Tibial nerve (tissue), 4 donors: ENCODE results near the gene KSR2. TPM values are rescaled to one million over a fixed set of nuclear protein-coding genes. Genes with fewer than 3 reads are reported as not detected.

Experiments
- DNase-seq, 2 donors: peaks; one replicate each; pipeline ENCODE4 v3.0.0-alpha.2; 2019; ENCODE audit warnings: low spot score in 2 of 2
- H3K27ac ChIP-seq, 4 donors: fragments of 200-600 bp; sonication (generic) in 3 of 4; one replicate each; pipeline ENCODE4 v1.5.1; 2017 to 2019; ENCODE audit warnings: mild to moderate bottlenecking in 1 of 4
- H3K27me3 ChIP-seq, 2 donors: fragments of 200-600 bp; sonication (generic) in 1 of 2; one replicate each; pipeline versions ENCODE4 v1.5.1 to v1.6.0; 2017 to 2019
- H3K36me3 ChIP-seq, 3 donors: fragments of 200-600 bp; sonication (generic); one replicate each; pipeline ENCODE4 v1.5.1; 2018 to 2019
- H3K4me1 ChIP-seq, 4 donors: fragments of 200-600 bp; sonication (generic) in 3 of 4; one replicate each; pipeline ENCODE4 v1.5.1; 2017 to 2019
- H3K4me3 ChIP-seq, 4 donors: fragments of 200-600 bp; sonication (generic) in 3 of 4; one replicate each; pipeline ENCODE4 v1.5.1; 2017 to 2019; ENCODE audit warnings: mild to moderate bottlenecking in 1 of 4, moderate library complexity in 1 of 4
- H3K9me3 ChIP-seq, 4 donors: fragments of 200-600 bp; sonication (generic) in 3 of 4; one replicate each; pipeline ENCODE4 v1.5.1; 2017 to 2019
- CTCF ChIP-seq, 5 experiments: fragments of 200-600 bp in 3 of 5; fragments of 450-650 bp in 2 of 5; sonication (generic) in 3 of 5; IDR thresholded peaks; one replicate each; pipeline ENCODE4 v1.5.1; 2016 to 2019; ENCODE audit warnings: antibody characterized with exemption in 5 of 5, mild to moderate bottlenecking in 3 of 5, moderate library complexity in 2 of 5
- EP300 ChIP-seq, 2 donors: sonication (generic); formaldehyde crosslinking; IDR thresholded peaks; one replicate each; pipeline ENCODE4 v1.6.1; 2017; ENCODE audit warnings: antibody characterized with exemption in 2 of 2, mild to moderate bottlenecking in 1 of 2
- POLR2A ChIP-seq, 2 donors: fragments of 450-650 bp; IDR thresholded peaks; one replicate each; pipeline ENCODE4 v1.6.1; 2017; ENCODE audit warnings: antibody characterized with exemption in 2 of 2, mild to moderate bottlenecking in 2 of 2, moderate library complexity in 2 of 2
- WGBS, 2 donors: methylation state at CpG; one replicate each; pipeline ENCODE4 v1.1.5; 2018; 5-methylcytosine and 5-hydroxymethylcytosine counted together
- total RNA-seq, 4 donors: library from RNA; depleted of rRNA; stranded (reverse); fragments of >200 nt; gene quantifications; one replicate each; pipeline ENCODE4 v1.1.0, GENCODE V29; 2016

The KSR2 gene
- total RNA-seq, 4 donors from 2014 or later, result under 0.01 TPM; not detected in 3

- no peaks in the 10 kb centered on the region for H3K27me3 ChIP-seq
- 86 to 93% methylated on average over 3 of the region's 3 CpGs for WGBS, 2 donors
- peaks cover 0 to 7% (median 0%) of the 10 kb centered on the region in 4 donors for H3K9me3 ChIP-seq
- no peak overlapping the region for H3K4me3 ChIP-seq
- no peaks in the 10 kb centered on the region for H3K36me3 ChIP-seq
- DNase-seq, result no peak
- H3K27ac ChIP-seq, result no peak overlapping the region
- no peaks in the 10 kb centered on the region for H3K4me1 ChIP-seq
- no peak for TF ChIP-seq EP300 (IDR thresholded peaks at IDR 0.05)
- TF ChIP-seq CTCF (IDR thresholded peaks at IDR 0.05), result no peak
- TF ChIP-seq POLR2A (IDR thresholded peaks at IDR 0.05), result no peak
Measured at GRCh38 chr12:117490130-117490529, 478.7 kb downstream of the KSR2 start.

GRCh38 chr12:117489671-117490070, 479.1 kb downstream of the KSR2 start:
- 80 to 93% methylated on average over 3 of the region's 3 CpGs for WGBS, 2 donors
- Histone ChIP-seq H3K36me3 (no peaks in the 10 kb centered on the region), H3K27ac (no peak overlapping the region), H3K4me3 (no peak overlapping the region), H3K4me1 (no peaks in the 10 kb centered on the region), H3K27me3 (no peaks in the 10 kb centered on the region), H3K9me3 (peaks cover 0 to 7% (median 0%) of the 10 kb centered on the region in 4 donors)
- DNase-seq, result no peak
- TF ChIP-seq CTCF (IDR thresholded peaks at IDR 0.05) (no peak), POLR2A (IDR thresholded peaks at IDR 0.05) (no peak), EP300 (IDR thresholded peaks at IDR 0.05) (no peak)

- H3K27me3 ChIP-seq, result no peaks in the 10 kb centered on the region
- H3K4me3 ChIP-seq, result no peak overlapping the region
- 58 to 61% methylated on average over 5 of the region's 5 CpGs for WGBS, 2 donors
- no peak overlapping the region for H3K27ac ChIP-seq
- H3K4me1 ChIP-seq, result no peaks in the 10 kb centered on the region
- H3K9me3 ChIP-seq, result peaks cover 0 to 7% (median 0%) of the 10 kb centered on the region in 4 donors
- TF ChIP-seq EP300 (IDR thresholded peaks at IDR 0.05) (no peak), CTCF (IDR thresholded peaks at IDR 0.05) (no peak), POLR2A (IDR thresholded peaks at IDR 0.05) (no peak)
- H3K36me3 ChIP-seq, result no peaks in the 10 kb centered on the region
- DNase-seq, result no peak
Measured at GRCh38 chr12:117486840-117487659, 481.7 kb downstream of the KSR2 start.

GRCh38 chr12:117485984-117486839, 482.6 kb downstream of the KSR2 start:
- Histone ChIP-seq H3K27me3 (no peaks in the 10 kb centered on the region), H3K4me1 (no peaks in the 10 kb centered on the region), H3K36me3 (no peaks in the 10 kb centered on the region), H3K27ac (no peak overlapping the region), H3K4me3 (no peak overlapping the region), H3K9me3 (peaks cover 0 to 15% (median 0%) of the 10 kb centered on the region in 4 donors)
- WGBS, 2 donors, result 61 to 65% methylated on average over 10 of the region's 10 CpGs
- TF ChIP-seq EP300 (IDR thresholded peaks at IDR 0.05), result no peak
- no peak for TF ChIP-seq POLR2A (IDR thresholded peaks at IDR 0.05)
- TF ChIP-seq CTCF (IDR thresholded peaks at IDR 0.05), result no peak
- DNase-seq, result no peak

- DNase-seq, result no peak
- H3K4me3 ChIP-seq, result no peak overlapping the region
Measured at GRCh38 chr12:117484901-117485300, 483.9 kb downstream of the KSR2 start.

More at GRCh38 chr12:117484901-117485300, 483.9 kb downstream of the KSR2 start:
- WGBS, 2 donors, result 65% methylated on average over 3 of the region's 3 CpGs
- no peaks in the 10 kb centered on the region for H3K4me1 ChIP-seq
- no peak overlapping the region for H3K27ac ChIP-seq
- peaks cover 0 to 21% (median 0%) of the 10 kb centered on the region in 4 donors for H3K9me3 ChIP-seq
- H3K36me3 ChIP-seq, result no peaks in the 10 kb centered on the region
- no peak for TF ChIP-seq EP300 (IDR thresholded peaks at IDR 0.05)
- TF ChIP-seq POLR2A (IDR thresholded peaks at IDR 0.05), result no peak
- TF ChIP-seq CTCF (IDR thresholded peaks at IDR 0.05), result no peak
- H3K27me3 ChIP-seq, result no peaks in the 10 kb centered on the region
